Chondrocyte (in vitro differentiated cells): ENCODE data around the gene WDR59. TPM values are rescaled to one million over a fixed set of nuclear protein-coding genes. Genes with fewer than 3 reads are reported as not detected.

Source experiments
- DNase-seq: peaks from one replicate; pipeline ENCODE4 v3.0.0; 2021; ENCODE audit warnings: mixed read lengths, low spot score
- H3K27ac Mint-ChIP-seq: one replicate; pipeline ENCODE4 v1.8.0; 2021; ENCODE audit warnings: mild to moderate bottlenecking, moderate library complexity, mixed read lengths; ENCODE audit not compliant: unreplicated experiment
- H3K27me3 Mint-ChIP-seq: 2 replicates; pipeline ENCODE4 v1.8.0; 2021; ENCODE audit warnings: low read depth, mixed read lengths
- H3K36me3 Mint-ChIP-seq: 2 replicates; pipeline ENCODE4 v1.8.0; 2021; ENCODE audit warnings: low read depth, mixed read lengths
- H3K4me1 Mint-ChIP-seq: 2 replicates; pipeline ENCODE4 v1.8.0; 2021; ENCODE audit warnings: low read depth, mild to moderate bottlenecking, mixed read lengths
- H3K4me3 Mint-ChIP-seq: one replicate; pipeline ENCODE4 v1.8.0; 2021; ENCODE audit warnings: mild to moderate bottlenecking, moderate library complexity, mixed read lengths; ENCODE audit not compliant: unreplicated experiment
- H3K9me3 Mint-ChIP-seq: 2 replicates; pipeline ENCODE4 v1.8.0; 2021; ENCODE audit warnings: low read depth, mixed read lengths
- total RNA-seq: library from RNA; stranded (reverse); gene quantifications from 3 replicates; pipeline ENCODE4 v1.2.1, GENCODE V29; 2021
- TF ChIP-seq, protein P1 (sequence below): fragments of 200-600 bp; sonication (generic); IDR thresholded peaks from 2 replicates; pipeline ENCODE4 v1.5.0; 2021; ENCODE audit warnings: antibody characterized with exemption, mild to moderate bottlenecking, moderate library complexity

WDR59 gene
- total RNA-seq, 1 donor from 2014 or later = 36.8 TPM

DNA sequence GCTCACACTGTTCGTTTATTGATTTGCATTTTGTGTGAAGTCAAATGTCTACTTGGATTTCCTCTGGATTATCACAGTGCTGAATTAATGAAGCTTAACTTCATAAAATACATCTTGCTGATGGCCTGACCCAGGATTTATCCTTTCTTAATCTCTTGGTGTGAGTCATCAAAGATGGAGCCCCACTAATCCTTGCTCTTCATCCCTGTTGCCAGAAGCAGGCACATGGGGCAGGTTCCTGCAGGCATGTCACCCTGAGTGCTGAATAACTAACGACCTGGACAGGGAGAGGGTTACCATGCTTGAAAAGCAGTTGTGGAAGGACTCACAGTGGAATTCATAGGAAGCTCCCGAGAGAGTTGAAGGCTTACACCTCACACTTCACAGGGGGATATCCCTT is 154.3 kb downstream of the WDR59 start:
- TF ChIP-seq, protein P1, sequence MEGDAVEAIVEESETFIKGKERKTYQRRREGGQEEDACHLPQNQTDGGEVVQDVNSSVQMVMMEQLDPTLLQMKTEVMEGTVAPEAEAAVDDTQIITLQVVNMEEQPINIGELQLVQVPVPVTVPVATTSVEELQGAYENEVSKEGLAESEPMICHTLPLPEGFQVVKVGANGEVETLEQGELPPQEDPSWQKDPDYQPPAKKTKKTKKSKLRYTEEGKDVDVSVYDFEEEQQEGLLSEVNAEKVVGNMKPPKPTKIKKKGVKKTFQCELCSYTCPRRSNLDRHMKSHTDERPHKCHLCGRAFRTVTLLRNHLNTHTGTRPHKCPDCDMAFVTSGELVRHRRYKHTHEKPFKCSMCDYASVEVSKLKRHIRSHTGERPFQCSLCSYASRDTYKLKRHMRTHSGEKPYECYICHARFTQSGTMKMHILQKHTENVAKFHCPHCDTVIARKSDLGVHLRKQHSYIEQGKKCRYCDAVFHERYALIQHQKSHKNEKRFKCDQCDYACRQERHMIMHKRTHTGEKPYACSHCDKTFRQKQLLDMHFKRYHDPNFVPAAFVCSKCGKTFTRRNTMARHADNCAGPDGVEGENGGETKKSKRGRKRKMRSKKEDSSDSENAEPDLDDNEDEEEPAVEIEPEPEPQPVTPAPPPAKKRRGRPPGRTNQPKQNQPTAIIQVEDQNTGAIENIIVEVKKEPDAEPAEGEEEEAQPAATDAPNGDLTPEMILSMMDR = no peak
- no peak overlapping the region for H3K4me3 Mint-ChIP-seq
- peaks cover 4% of the 10 kb centered on the region for H3K36me3 Mint-ChIP-seq
- H3K27ac Mint-ChIP-seq = no peak overlapping the region
- no peaks in the 10 kb centered on the region for H3K4me1 Mint-ChIP-seq
- H3K9me3 Mint-ChIP-seq = peaks cover 14% of the 10 kb centered on the region
- H3K27me3 Mint-ChIP-seq = peaks cover 19% of the 10 kb centered on the region
- DNase-seq = no peak

DNA sequence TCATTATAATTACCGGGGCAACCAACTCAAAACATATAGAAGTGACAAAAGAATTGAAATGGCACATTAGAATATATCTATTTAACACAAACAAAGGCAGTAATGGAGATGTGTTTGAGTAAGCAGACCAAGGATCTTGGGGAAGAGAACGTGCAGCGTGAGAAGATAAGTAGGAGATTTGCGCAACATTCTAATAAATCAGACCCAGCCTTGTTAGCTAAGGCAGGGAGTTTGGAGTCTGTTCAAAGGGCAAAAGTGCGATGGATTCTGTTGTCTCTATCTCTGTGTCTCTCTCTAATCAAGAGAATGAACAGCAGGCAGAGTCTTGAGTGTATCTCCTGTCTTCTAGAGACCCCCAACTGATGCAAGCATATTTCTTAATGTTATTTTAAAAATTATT is 155.3 kb downstream of the WDR59 start:
- DNase-seq = no peak

DNA sequence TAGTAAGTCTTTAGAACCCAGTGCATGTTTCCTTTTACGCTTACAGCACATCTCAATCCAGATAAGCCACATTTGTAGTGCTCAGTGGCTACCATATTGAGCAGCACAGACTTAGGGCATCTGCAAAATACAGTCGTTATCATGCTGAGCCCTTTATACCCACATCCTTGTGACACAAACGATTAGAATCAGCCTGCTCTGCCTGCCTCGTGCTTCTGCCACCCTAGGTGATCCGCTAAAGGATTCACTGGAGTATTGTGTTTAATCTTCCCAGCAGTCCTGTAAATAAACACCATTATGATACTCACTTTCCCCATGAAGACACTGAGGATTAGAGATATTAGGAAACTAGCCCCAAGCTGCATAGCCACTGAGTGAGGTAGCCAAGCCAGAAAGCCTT is 159.0 kb downstream of the WDR59 start:
- Mint-ChIP-seq H3K27ac (no peak overlapping the region), H3K4me1 (no peaks in the 10 kb centered on the region), H3K36me3 (peaks cover 9% of the 10 kb centered on the region), H3K27me3 (peaks cover 31% of the 10 kb centered on the region), H3K4me3 (no peak overlapping the region), H3K9me3 (peaks cover 17% of the 10 kb centered on the region)
- no peak for DNase-seq
- TF ChIP-seq, protein P1 = no peak

More for the DNA sequence above, 155.3 kb downstream of the WDR59 start:
- Mint-ChIP-seq H3K27ac (no peak overlapping the region), H3K4me3 (no peak overlapping the region), H3K27me3 (peaks cover 21% of the 10 kb centered on the region), H3K9me3 (peaks cover 14% of the 10 kb centered on the region), H3K36me3 (peaks cover 4% of the 10 kb centered on the region), H3K4me1 (no peaks in the 10 kb centered on the region)
- TF ChIP-seq, protein P1 = no peak

DNA sequence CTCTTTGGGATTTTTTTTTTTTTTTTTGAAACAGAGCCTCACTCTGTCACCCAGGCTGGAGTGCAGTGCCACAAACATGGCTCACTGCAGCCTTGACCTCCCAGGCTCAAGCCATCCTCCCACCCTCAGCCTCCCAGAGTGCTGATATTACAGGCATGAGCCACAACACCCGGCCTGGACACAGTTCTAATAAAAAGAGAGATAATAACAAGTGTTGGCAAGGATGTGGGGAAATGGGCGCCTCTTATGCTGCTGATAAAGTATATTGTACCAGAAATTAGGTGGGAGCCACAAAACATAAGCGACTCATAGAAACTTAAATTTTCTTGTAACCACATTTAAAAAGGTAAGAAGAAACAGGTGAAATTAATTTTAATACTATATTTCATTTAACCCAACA is 159.9 kb downstream of the WDR59 start:
- Mint-ChIP-seq H3K27me3 (peaks cover 36% of the 10 kb centered on the region), H3K27ac (no peak overlapping the region), H3K4me3 (no peak overlapping the region), H3K4me1 (no peaks in the 10 kb centered on the region), H3K36me3 (peaks cover 12% of the 10 kb centered on the region), H3K9me3 (peaks cover 25% of the 10 kb centered on the region)
- DNase-seq = no peak
- TF ChIP-seq, protein P1 = no peak

Other genes starting within 250 kb of the WDR59 start
- not detected in 3 replicates for gene FA2H, start 210.3 kb downstream of the WDR59 start, total RNA-seq
- 18.5 to 23.0 TPM (median 22.7 TPM) in 3 replicates for gene ZNRF1, start 13.9 kb upstream of the WDR59 start, total RNA-seq
- gene LDHD, start 131.7 kb upstream of the WDR59 start, total RNA-seq = 2.3 to 2.7 TPM (median 2.6 TPM) in 3 replicates
- gene ZFP1, start 163.4 kb upstream of the WDR59 start, total RNA-seq = 11.4 to 15.3 TPM (median 14.1 TPM) in 3 replicates
- gene CTRB2, start 222.0 kb upstream of the WDR59 start, total RNA-seq = not detected in 3 replicates
- gene CTRB1, start 233.9 kb upstream of the WDR59 start, total RNA-seq = not detected in 3 replicates